GM23338 (cell line): Measurements from ENCODE around the gene DDIT3. TPM values are rescaled to one million over a fixed set of nuclear protein-coding genes. Genes with fewer than 3 reads are reported as not detected.

Source experiments
- ATAC-seq: fragments of 200-7000 bp; cut with Tn5 transposase; 3 replicates; pipeline ENCODE4 v1.9.1; 2020
- DNase-seq: peaks from one replicate; pipeline ENCODE4 v3.0.0-alpha.2; 2015; ENCODE audit warnings: low spot score
- H2AFZ ChIP-seq: fragments of 200-600 bp; sonication (generic); 2 replicates; pipeline ENCODE4 v1.8.0; 2016; ENCODE audit warnings: antibody characterized with exemption, mild to moderate bottlenecking, moderate library complexity
- H3F3A ChIP-seq: fragments of 200-600 bp; sonication (generic); replicated peaks from 2 replicates; pipeline ENCODE4 v1.8.0; 2017; ENCODE audit warnings: antibody characterized with exemption, mixed run types, low read depth
- H3K27ac ChIP-seq: fragments of 200-600 bp; sonication (generic); 2 replicates; pipeline ENCODE4 v1.6.1; 2016; ENCODE audit warnings: low read depth
- H3K27me3 ChIP-seq: fragments of 200-600 bp; sonication (generic); 2 replicates; pipeline ENCODE4 v1.8.0; 2016; ENCODE audit warnings: mild to moderate bottlenecking, mixed run types, moderate library complexity; ENCODE audit not compliant: insufficient read depth
- H3K36me3 ChIP-seq: fragments of 200-600 bp; sonication (generic); 2 replicates; pipeline ENCODE4 v1.8.0; 2016; ENCODE audit warnings: mild to moderate bottlenecking; ENCODE audit not compliant: insufficient read depth
- H3K4me1 ChIP-seq: fragments of 200-600 bp; sonication (generic); 2 replicates; pipeline ENCODE4 v1.8.0; 2016; ENCODE audit warnings: mild to moderate bottlenecking, moderate library complexity; ENCODE audit not compliant: insufficient read depth
- H3K4me2 ChIP-seq: fragments of 200-600 bp; sonication (generic); 2 replicates; pipeline ENCODE4 v1.7.1; 2017; ENCODE audit warnings: mixed run types
- H3K4me3 ChIP-seq: fragments of 200-600 bp; sonication (generic); 2 replicates; pipeline ENCODE4 v1.6.1; 2016; ENCODE audit warnings: mixed run types
- H3K79me2 ChIP-seq: fragments of 200-600 bp; sonication (generic); replicated peaks from 2 replicates; pipeline ENCODE4 v1.8.0; 2017; ENCODE audit warnings: mild to moderate bottlenecking; ENCODE audit not compliant: insufficient read depth
- H3K9me2 ChIP-seq: fragments of 200-600 bp; sonication (generic); 2 replicates; pipeline ENCODE4 v1.8.0; 2017; ENCODE audit not compliant: insufficient read depth
- H4K20me1 ChIP-seq: fragments of 200-600 bp; sonication (generic); replicated peaks from 2 replicates; pipeline ENCODE4 v1.8.0; 2017; ENCODE audit warnings: mild to moderate bottlenecking; ENCODE audit not compliant: insufficient read depth
- H3K27ac Mint-ChIP-seq: 2 replicates; pipeline ENCODE4 v1.8.0; 2020; ENCODE audit warnings: inconsistent platforms, mild to moderate bottlenecking, moderate library complexity, mixed read lengths
- H3K27me3 Mint-ChIP-seq: 3 replicates; pipeline ENCODE4 v1.8.0; 2022; ENCODE audit warnings: low read depth, mild to moderate bottlenecking, moderate library complexity, mixed read lengths, inconsistent platforms; ENCODE audit not compliant: insufficient read depth, poor library complexity
- H3K36me3 Mint-ChIP-seq: 3 replicates; pipeline ENCODE4 v1.8.0; 2021; ENCODE audit warnings: low read depth, mild to moderate bottlenecking, inconsistent platforms, moderate library complexity, mixed read lengths
- H3K4me1 Mint-ChIP-seq: 3 replicates; pipeline ENCODE4 v1.8.0; 2020; ENCODE audit warnings: mild to moderate bottlenecking, inconsistent platforms, mixed read lengths
- H3K4me3 Mint-ChIP-seq: 3 replicates; pipeline ENCODE4 v1.8.0; 2021; ENCODE audit warnings: moderate library complexity, mild to moderate bottlenecking, inconsistent platforms, mixed read lengths
- H3K9me3 Mint-ChIP-seq: 3 replicates; pipeline ENCODE4 v1.8.0; 2020; ENCODE audit warnings: moderate library complexity, mild to moderate bottlenecking, inconsistent platforms, mixed read lengths
- CREB1 ChIP-seq: fragments of 250-450 bp; sonication (Bioruptor Pico); IDR thresholded peaks from 2 replicates; pipeline ENCODE4 v1.5.0; 2020; ENCODE audit warnings: low read depth, mild to moderate bottlenecking, moderate library complexity
- CTCF ChIP-seq, 2 experiments: fragments of 200-600 bp in 1 of 2; sonication (generic) in 1 of 2; conservative IDR thresholded peaks; 2 replicates each; pipeline versions ENCODE4 v1.5.1 to v1.6.1; 2016 to 2017; ENCODE audit warnings: antibody characterized with exemption in 2 of 2, low read depth in 2 of 2, mild to moderate bottlenecking in 2 of 2, moderate library complexity in 1 of 2
- EZH2phosphoT487 ChIP-seq: fragments of 200-600 bp; sonication (generic); IDR thresholded peaks from one replicate; pipeline ENCODE4 v1.8.1; 2018; ENCODE audit warnings: antibody characterized with exemption; ENCODE audit not compliant: unreplicated experiment
- JUNB ChIP-seq: IDR thresholded peaks from one replicate; pipeline ENCODE4 v1.6.1; 2016; ENCODE audit warnings: antibody characterized with exemption; ENCODE audit not compliant: unreplicated experiment
- NANOG ChIP-seq: IDR thresholded peaks from 2 replicates; pipeline ENCODE4 v1.6.1; 2016; ENCODE audit warnings: antibody characterized with exemption, borderline replicate concordance
- POLR2AphosphoS5 ChIP-seq: IDR thresholded peaks from 2 replicates; pipeline ENCODE4 v1.6.1; 2016; ENCODE audit warnings: antibody characterized with exemption, low read depth
- ZNF114 ChIP-seq: fragments of 250-450 bp; sonication (Bioruptor Pico); IDR thresholded peaks from 2 replicates; pipeline ENCODE4 v1.5.0; 2020; ENCODE audit warnings: mild to moderate bottlenecking, moderate library complexity
- ZNF331 ChIP-seq: fragments of 250-450 bp; sonication (Bioruptor Pico); IDR thresholded peaks from 2 replicates; pipeline ENCODE4 v1.5.0; 2020; ENCODE audit warnings: low read depth, mild to moderate bottlenecking, moderate library complexity
- ZNF462 ChIP-seq: fragments of 250-450 bp; sonication (Bioruptor Pico); IDR thresholded peaks from 2 replicates; pipeline ENCODE4 v1.5.0; 2020; ENCODE audit warnings: mild to moderate bottlenecking, moderate library complexity
- polyA plus RNA-seq: library from polyadenylated mRNA; unstranded; fragments of >200 nt; fragmentation: Nextera tagmentation; extraction: Ambion mirVana; gene quantifications from 2 replicates; pipeline ENCODE4 v1.2.1, GENCODE V29; 2016
- total RNA-seq: library from RNA; depleted of rRNA; stranded (reverse); fragments of >200 nt; shearing (Covaris generic); gene quantifications from 2 replicates; pipeline ENCODE4 v1.2.3, GENCODE V29; 2014
- TF ChIP-seq, protein P1 (sequence below): IDR thresholded peaks from one replicate; pipeline ENCODE4 v1.6.1; 2018; ENCODE audit warnings: antibody characterized with exemption; ENCODE audit not compliant: unreplicated experiment

The DDIT3 gene
- total and polyA plus RNA-seq, 2 experiments from 2014 or later, result 3.9 to 12.5 TPM

DNA sequence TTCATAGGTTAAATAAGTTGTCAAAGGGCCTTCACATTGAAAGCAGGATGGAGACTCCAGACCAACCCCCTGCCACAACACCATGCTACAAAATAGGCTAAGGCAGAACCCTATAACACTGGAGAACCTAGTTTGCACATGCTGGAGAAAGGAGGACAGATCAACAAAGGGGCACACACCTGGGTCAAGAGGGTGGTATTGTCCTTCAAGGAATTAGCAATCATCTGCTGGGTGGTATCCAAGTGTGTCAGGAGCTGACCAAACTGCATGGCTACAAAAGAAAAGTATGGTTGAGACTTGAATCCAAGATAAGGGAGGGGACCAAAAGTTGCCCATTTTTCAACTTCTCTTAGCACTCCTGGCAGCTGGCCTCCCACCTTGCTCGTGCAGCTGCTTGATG lies 11.5 kb upstream of the DDIT3 start (continued):
- TF ChIP-seq CTCF (conservative IDR thresholded peaks at IDR 0.05; ENCODE audit: low read depth in 2 of 2) (no peak), EZH2phosphoT487 (no peak), JUNB (no peak), NANOG (no peak), POLR2AphosphoS5 (no peak)

GRCh38 chr12:57530396-57531142 lies 10.3 kb upstream of the DDIT3 start:
- peaks cover 8% of the 10 kb centered on the region for H3K27me3 Mint-ChIP-seq
- H3K9me3 Mint-ChIP-seq, result no peaks in the 10 kb centered on the region
- no peak for ATAC-seq
- H3K9me2 ChIP-seq, result no peaks in the 10 kb centered on the region
- peaks cover 8% of the 10 kb centered on the region for H4K20me1 ChIP-seq
- H3K27me3 ChIP-seq, result no peaks in the 10 kb centered on the region
- H3K27ac Mint-ChIP-seq, result no peak overlapping the region
- no peak overlapping the region for H3K4me3 ChIP-seq
- peaks cover 13% of the 10 kb centered on the region for H3K4me1 Mint-ChIP-seq
- H3K36me3 ChIP-seq, result peaks cover 20% of the 10 kb centered on the region
- no peak overlapping the region for H2AFZ ChIP-seq
- no peak for DNase-seq
- no peak overlapping the region for H3K27ac ChIP-seq
- TF ChIP-seq, protein P1, sequence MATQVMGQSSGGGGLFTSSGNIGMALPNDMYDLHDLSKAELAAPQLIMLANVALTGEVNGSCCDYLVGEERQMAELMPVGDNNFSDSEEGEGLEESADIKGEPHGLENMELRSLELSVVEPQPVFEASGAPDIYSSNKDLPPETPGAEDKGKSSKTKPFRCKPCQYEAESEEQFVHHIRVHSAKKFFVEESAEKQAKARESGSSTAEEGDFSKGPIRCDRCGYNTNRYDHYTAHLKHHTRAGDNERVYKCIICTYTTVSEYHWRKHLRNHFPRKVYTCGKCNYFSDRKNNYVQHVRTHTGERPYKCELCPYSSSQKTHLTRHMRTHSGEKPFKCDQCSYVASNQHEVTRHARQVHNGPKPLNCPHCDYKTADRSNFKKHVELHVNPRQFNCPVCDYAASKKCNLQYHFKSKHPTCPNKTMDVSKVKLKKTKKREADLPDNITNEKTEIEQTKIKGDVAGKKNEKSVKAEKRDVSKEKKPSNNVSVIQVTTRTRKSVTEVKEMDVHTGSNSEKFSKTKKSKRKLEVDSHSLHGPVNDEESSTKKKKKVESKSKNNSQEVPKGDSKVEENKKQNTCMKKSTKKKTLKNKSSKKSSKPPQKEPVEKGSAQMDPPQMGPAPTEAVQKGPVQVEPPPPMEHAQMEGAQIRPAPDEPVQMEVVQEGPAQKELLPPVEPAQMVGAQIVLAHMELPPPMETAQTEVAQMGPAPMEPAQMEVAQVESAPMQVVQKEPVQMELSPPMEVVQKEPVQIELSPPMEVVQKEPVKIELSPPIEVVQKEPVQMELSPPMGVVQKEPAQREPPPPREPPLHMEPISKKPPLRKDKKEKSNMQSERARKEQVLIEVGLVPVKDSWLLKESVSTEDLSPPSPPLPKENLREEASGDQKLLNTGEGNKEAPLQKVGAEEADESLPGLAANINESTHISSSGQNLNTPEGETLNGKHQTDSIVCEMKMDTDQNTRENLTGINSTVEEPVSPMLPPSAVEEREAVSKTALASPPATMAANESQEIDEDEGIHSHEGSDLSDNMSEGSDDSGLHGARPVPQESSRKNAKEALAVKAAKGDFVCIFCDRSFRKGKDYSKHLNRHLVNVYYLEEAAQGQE, result no peak
- TF ChIP-seq ZNF462 (CRISPR knock-in tag) (no peak), ZNF331 (CRISPR knock-in tag) (no peak), EZH2phosphoT487 (no peak), CREB1 (CRISPR knock-in tag) (no peak), CTCF (conservative IDR thresholded peaks at IDR 0.05; ENCODE audit: low read depth in 2 of 2) (no peak), ZNF114 (CRISPR knock-in tag) (no peak)
- H3K4me3 Mint-ChIP-seq, result no peak overlapping the region
- peaks cover 68% of the 10 kb centered on the region for H3K36me3 Mint-ChIP-seq
- H3K4me2 ChIP-seq, result no peak overlapping the region
- H3K4me1 ChIP-seq, result peaks cover 4% of the 10 kb centered on the region; the same call in 1 of the 2 replicates
- H3F3A ChIP-seq, result 0 out of 2 replicates have a peak, but pooled peaks cover 12% of the 10 kb centered on the region
- no peaks in the 10 kb centered on the region for H3K79me2 ChIP-seq
